ENCODE measurements around the gene DCLK1.

The DCLK1 gene

DNA sequence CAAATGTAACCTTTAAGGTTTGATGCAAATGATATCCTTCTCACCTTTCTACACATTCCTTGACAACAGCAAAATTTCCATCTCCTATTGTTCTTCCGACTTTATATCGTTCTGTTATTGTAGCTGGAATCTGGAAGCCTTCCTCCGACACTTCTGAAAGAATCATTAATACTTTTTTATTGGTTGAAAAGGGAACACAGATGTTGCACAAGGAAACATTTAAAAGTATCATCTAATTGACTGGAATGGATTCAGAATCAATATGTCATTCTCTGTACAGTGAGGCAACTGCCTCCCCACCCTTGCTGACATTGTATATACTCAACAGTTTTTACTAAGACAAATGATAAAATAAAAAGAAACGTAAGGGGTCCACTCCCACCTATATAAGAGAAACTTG, 295.2 kb downstream of the DCLK1 start:
- no peak for FAIRE-seq
- DNase-seq (ENCODE audit: insufficient read length, low spot score): no peak
- TF ChIP-seq, protein P1, sequence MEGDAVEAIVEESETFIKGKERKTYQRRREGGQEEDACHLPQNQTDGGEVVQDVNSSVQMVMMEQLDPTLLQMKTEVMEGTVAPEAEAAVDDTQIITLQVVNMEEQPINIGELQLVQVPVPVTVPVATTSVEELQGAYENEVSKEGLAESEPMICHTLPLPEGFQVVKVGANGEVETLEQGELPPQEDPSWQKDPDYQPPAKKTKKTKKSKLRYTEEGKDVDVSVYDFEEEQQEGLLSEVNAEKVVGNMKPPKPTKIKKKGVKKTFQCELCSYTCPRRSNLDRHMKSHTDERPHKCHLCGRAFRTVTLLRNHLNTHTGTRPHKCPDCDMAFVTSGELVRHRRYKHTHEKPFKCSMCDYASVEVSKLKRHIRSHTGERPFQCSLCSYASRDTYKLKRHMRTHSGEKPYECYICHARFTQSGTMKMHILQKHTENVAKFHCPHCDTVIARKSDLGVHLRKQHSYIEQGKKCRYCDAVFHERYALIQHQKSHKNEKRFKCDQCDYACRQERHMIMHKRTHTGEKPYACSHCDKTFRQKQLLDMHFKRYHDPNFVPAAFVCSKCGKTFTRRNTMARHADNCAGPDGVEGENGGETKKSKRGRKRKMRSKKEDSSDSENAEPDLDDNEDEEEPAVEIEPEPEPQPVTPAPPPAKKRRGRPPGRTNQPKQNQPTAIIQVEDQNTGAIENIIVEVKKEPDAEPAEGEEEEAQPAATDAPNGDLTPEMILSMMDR (IDR thresholded peaks at IDR 0.05; ENCODE audit: insufficient read depth, missing control alignments): no peak

DNA sequence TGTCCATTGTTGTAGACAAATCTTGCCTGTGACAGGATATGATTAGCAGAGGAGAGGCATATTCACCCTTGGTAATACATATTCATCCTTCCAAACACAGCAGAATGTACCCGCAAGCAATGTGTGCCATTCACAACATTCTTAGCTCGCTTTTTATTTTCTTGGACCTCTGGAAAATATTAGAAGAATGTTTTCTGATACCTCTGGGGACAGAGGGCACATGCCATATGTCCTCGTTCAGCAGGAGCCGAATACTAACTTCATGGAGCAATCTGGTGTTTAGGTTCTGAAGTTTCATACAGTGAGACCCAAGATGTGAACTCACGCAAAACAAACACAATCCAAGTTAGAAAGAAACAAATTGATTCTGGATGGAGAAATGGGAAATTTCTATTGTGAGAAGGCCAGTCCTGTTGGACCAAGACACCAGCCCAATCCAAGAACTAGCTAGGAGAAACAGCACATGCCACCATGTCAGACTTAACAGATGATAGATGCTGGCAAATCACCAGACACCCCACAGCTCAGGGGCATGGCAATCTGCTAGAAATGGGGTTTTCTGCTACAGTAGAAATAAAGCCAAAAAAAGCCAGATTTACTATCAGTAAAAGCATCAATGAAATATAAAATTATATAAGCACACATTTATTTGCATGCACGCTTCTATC, 297.4 kb downstream of the DCLK1 start:
- DNase-seq (ENCODE audit: insufficient read length, low spot score) (no peak), FAIRE-seq (no peak)
- TF ChIP-seq, protein P1 (IDR thresholded peaks at IDR 0.05; ENCODE audit: insufficient read depth, missing control alignments): no peak

DNA sequence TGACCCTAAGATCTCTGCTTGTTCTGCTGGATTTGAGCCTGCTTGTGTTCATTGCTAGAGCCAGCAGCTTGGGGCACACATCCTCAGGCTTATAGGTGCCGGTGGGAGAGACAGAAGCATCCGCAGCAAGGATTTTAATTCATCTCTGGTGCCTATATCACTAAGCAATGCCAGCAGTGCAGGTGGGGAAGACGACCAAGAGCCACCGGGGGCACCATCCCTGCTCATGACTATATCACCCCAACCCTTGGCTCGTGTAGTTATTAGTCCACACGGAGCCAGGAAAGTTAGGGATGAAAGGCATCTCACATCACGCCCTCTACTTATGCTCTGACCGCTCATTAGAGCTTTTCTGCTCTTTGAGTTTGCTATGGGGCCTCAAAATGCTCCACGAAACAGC, 298.2 kb downstream of the DCLK1 start:
- TF ChIP-seq, protein P1 (IDR thresholded peaks at IDR 0.05; ENCODE audit: insufficient read depth, missing control alignments): no peak
- FAIRE-seq (no peak), DNase-seq (ENCODE audit: insufficient read length, low spot score) (no peak)

DNA sequence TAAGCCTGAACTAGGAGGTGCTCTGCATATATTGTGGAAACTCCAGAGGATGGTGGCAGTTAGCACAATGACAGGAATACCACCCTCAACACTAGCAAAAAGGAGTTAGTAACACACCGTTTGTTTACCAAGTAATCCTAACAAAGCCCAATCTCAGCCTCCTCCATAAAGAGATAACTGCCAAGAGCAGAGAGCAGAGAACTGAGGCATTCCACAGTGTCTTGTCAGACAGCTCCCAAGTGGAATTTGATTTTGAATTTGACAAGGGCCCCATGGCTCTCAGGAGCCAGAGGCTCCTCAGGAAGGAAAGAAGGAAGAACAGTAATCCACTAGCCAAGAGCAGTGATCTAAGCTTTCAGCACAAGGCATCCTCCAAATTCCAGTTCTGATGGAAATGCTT, 298.6 kb downstream of the DCLK1 start:
- DNase-seq (ENCODE audit: insufficient read length, low spot score) (no peak), FAIRE-seq (no peak)
- TF ChIP-seq, protein P1 (IDR thresholded peaks at IDR 0.05; ENCODE audit: insufficient read depth, missing control alignments): no peak

GRCh38 chr13:35830850-35831450, 300.2 kb downstream of the DCLK1 start:
- no peak for FAIRE-seq
- TF ChIP-seq, protein P1 (IDR thresholded peaks at IDR 0.05; ENCODE audit: insufficient read depth, missing control alignments): no peak

DNA sequence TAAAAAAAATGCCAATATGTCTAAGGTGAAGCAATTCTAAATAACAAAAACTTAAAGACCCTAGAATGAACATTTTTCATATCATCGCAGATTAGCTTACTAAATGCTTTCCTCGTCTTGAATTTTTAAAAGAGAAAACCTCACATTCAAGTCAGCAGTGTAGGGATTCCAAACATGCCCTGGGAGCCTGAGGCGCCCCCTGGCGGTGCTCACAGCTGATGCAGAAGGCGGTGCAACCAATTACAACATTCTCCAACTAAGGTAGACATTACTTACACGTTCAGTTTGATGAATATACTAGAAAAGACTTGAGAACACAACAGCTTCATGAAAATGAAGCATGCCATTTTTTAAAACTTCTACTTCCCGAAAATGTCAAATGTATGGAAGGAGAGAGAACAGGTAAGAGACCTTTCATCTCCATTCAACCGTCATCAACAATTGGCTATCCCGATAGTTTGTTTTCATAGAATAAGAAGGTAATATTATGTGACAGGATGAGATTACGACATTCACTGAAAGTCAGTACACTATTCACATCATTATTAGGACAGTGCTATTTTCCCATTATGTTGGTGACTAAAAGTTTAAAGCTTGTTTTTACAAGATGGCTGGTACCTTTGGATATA, 304.4 kb downstream of the DCLK1 start:
- peak; percentile 21 for FAIRE-seq
- TF ChIP-seq, protein P1 (IDR thresholded peaks at IDR 0.05; ENCODE audit: insufficient read depth, missing control alignments): peak; percentile 36
- DNase-seq (ENCODE audit: insufficient read length, low spot score): no peak

More at GRCh38 chr13:35830850-35831450, 300.2 kb downstream of the DCLK1 start:
- no peak for DNase-seq (ENCODE audit: insufficient read length, low spot score)

GRCh38 chr13:35824825-35825224, 306.4 kb downstream of the DCLK1 start:
- FAIRE-seq (no peak), DNase-seq (ENCODE audit: insufficient read length, low spot score) (no peak)
- TF ChIP-seq, protein P1 (IDR thresholded peaks at IDR 0.05; ENCODE audit: insufficient read depth, missing control alignments): no peak

Data from D721Med (cell line).